Measurements from ENCODE around the gene EPHX1.
"Not testable (repeated sequence)": the region's sequence is repeated elsewhere in the genome, so short reads cannot be mapped to it uniquely, and the experiment has no call there.

The EPHX1 gene

GRCh38 chr1:225816643-225817538 lies 7.0 kb downstream of the EPHX1 start:
- no peak for DNase-seq (ENCODE audit: low spot score)

- DNase-seq (ENCODE audit: low spot score), result no peak
Measured at GRCh38 chr1:225817611-225818061, 7.7 kb downstream of the EPHX1 start.

DNA sequence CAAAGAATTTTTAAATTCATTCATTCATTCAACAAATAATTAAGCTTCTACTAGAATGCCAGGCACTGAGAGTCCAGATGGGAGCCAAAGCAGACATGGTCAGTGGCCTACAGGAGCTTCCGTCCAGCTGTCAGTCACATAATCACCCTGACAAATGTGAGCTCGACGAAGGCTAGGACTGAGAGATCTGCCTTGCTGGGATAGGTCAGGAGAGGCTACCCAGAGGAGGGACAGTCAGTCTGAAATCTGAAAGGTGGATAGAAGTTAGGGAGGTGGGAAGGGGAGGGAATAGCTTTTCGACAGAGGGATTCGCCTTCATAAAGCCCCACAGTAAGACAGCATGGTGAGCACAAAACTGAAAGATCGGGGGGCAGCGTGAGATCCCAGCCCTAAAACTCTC lies 8.3 kb downstream of the EPHX1 start:
- no peak for DNase-seq (ENCODE audit: low spot score)

GRCh38 chr1:225819346-225820192 lies 9.6 kb downstream of the EPHX1 start:
- no peak for DNase-seq (ENCODE audit: low spot score)

- DNase-seq (ENCODE audit: low spot score), result no peak
Measured at GRCh38 chr1:225820522-225821120, 10.7 kb downstream of the EPHX1 start.

GRCh38 chr1:225822655-225823403 lies 12.9 kb downstream of the EPHX1 start:
- DNase-seq (ENCODE audit: low spot score), result no peak

DNA sequence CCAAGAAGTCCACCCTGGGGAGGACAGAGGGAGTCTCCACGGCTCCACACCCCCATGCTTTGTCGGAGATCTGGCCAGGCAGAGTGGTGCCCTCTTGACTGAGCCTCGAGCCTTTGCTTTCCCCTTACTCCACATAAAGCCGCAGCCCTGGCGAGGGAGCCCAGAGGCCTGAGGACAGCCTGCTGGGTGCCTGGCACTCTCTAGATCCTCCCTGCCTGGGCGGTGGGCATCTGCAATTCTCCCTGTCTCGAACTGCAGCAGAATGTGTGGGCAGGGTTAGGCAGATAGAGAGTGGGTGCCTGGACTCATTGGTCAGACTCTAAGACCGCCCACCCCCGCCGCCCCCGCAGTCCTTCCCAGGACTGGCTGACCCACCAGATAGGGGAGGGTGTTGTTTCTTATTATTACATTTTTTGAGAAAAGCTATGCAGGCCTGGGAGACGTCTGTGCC lies 13.9 kb downstream of the EPHX1 start:
- no peak for DNase-seq (ENCODE audit: low spot score)

GRCh38 chr1:225824533-225824941 lies 14.6 kb downstream of the EPHX1 start:
- no peak for DNase-seq (ENCODE audit: low spot score)

GRCh38 chr1:225825078-225825477 lies 15.2 kb downstream of the EPHX1 start:
- peak; percentile 64 for DNase-seq (ENCODE audit: low spot score)

- no peak for DNase-seq (ENCODE audit: low spot score)
Measured at GRCh38 chr1:225825607-225826007, 15.7 kb downstream of the EPHX1 start.

GRCh38 chr1:225827076-225827475 lies 17.2 kb downstream of the EPHX1 start:
- no peak for DNase-seq (ENCODE audit: low spot score)

GRCh38 chr1:225828706-225829345 lies 18.9 kb downstream of the EPHX1 start:
- no peak for DNase-seq (ENCODE audit: low spot score)

DNA sequence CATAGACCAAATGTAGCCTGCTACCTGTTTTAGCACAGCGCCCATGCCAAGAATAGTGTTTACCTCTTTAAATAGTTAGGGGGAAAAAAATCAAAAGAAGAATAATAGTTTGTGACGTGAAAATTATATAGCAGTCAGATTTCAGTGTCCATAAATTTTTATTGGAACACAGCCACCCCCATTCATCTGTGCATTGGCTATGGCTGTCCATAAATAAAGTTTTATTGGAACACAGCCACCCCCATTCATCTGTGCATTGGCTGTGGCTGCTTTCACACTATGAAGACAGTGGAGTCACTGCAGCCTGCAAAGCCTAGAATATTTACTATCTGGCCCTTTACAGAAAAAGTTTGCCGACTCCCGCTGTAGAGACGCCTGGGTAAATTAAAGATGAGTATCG lies 20.9 kb downstream of the EPHX1 start:
- no peak for DNase-seq (ENCODE audit: low spot score)

GRCh38 chr1:225834417-225835329 lies 24.7 kb downstream of the EPHX1 start:
- no peak for DNase-seq (ENCODE audit: low spot score)

- DNase-seq (ENCODE audit: low spot score), result no peak
Measured at GRCh38 chr1:225835856-225836255, 25.9 kb downstream of the EPHX1 start.

- DNase-seq (ENCODE audit: low spot score), result not testable (repeated sequence)
Measured at GRCh38 chr1:225836296-225836695, 26.4 kb downstream of the EPHX1 start.

DNA sequence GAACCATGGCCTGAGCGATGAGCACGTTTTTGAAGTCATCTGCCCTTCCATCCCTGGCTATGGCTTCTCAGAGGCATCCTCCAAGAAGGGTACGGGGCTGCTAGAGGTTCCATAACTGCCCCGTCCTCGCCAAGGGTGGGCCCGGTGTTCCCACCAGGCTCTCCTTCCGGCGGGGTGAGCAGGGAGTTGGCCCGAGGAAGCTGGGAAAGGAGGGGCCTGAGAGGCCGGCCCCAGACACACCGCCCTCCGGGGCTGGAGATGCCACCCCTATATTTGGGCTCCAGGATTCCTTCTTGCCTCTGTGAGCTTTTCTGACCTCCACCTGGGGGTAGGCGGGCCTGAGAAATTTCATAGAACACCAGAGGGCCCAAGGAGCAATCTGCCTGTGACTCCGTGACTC lies 28.9 kb downstream of the EPHX1 start:
- no peak for DNase-seq (ENCODE audit: low spot score)

- no peak for DNase-seq (ENCODE audit: low spot score)
Measured at GRCh38 chr1:225840223-225840610, 30.3 kb downstream of the EPHX1 start.

GRCh38 chr1:225840713-225841112 lies 30.8 kb downstream of the EPHX1 start:
- no peak for DNase-seq (ENCODE audit: low spot score)

GRCh38 chr1:225842074-225842473 lies 32.1 kb downstream of the EPHX1 start:
- DNase-seq (ENCODE audit: low spot score), result no peak
